Chondrocyte (in vitro differentiated cells): ENCODE results near the gene ZNF770. TPM values are rescaled to one million over a fixed set of nuclear protein-coding genes. Genes with fewer than 3 reads are reported as not detected.
"Not testable (repeated sequence)": the region's sequence is repeated elsewhere in the genome, so short reads cannot be mapped to it uniquely, and the experiment has no call there.

Experiments
- DNase-seq: peaks from one replicate; pipeline ENCODE4 v3.0.0; 2021; ENCODE audit warnings: mixed read lengths, low spot score
- H3K27ac Mint-ChIP-seq: one replicate; pipeline ENCODE4 v1.8.0; 2021; ENCODE audit warnings: mild to moderate bottlenecking, moderate library complexity, mixed read lengths; ENCODE audit not compliant: unreplicated experiment
- H3K27me3 Mint-ChIP-seq: 2 replicates; pipeline ENCODE4 v1.8.0; 2021; ENCODE audit warnings: low read depth, mixed read lengths
- H3K36me3 Mint-ChIP-seq: 2 replicates; pipeline ENCODE4 v1.8.0; 2021; ENCODE audit warnings: low read depth, mixed read lengths
- H3K4me1 Mint-ChIP-seq: 2 replicates; pipeline ENCODE4 v1.8.0; 2021; ENCODE audit warnings: low read depth, mild to moderate bottlenecking, mixed read lengths
- H3K4me3 Mint-ChIP-seq: one replicate; pipeline ENCODE4 v1.8.0; 2021; ENCODE audit warnings: mild to moderate bottlenecking, moderate library complexity, mixed read lengths; ENCODE audit not compliant: unreplicated experiment
- H3K9me3 Mint-ChIP-seq: 2 replicates; pipeline ENCODE4 v1.8.0; 2021; ENCODE audit warnings: low read depth, mixed read lengths
- CTCF ChIP-seq: fragments of 200-600 bp; sonication (generic); IDR thresholded peaks from 2 replicates; pipeline ENCODE4 v1.5.0; 2021; ENCODE audit warnings: antibody characterized with exemption, mild to moderate bottlenecking, moderate library complexity
- total RNA-seq: library from RNA; stranded (reverse); gene quantifications from 3 replicates; pipeline ENCODE4 v1.2.1, GENCODE V29; 2021

ZNF770 gene
- total RNA-seq, 1 donor from 2014 or later = 37.6 TPM

GRCh38 chr15:34943711-34944110, 44.4 kb downstream of the ZNF770 start:
- Mint-ChIP-seq H3K36me3 (peaks cover 9% of the 10 kb centered on the region), H3K27ac (no peak overlapping the region), H3K4me1 (peaks cover 5% of the 10 kb centered on the region), H3K27me3 (no peaks in the 10 kb centered on the region), H3K9me3 (no peaks in the 10 kb centered on the region), H3K4me3 (no peak overlapping the region)
- TF ChIP-seq CTCF = no peak
- no peak for DNase-seq

GRCh38 chr15:34943264-34943663, 44.8 kb downstream of the ZNF770 start:
- H3K27me3 Mint-ChIP-seq, H3K4me3 Mint-ChIP-seq, DNase-seq, H3K27ac Mint-ChIP-seq, H3K4me1 Mint-ChIP-seq, H3K9me3 Mint-ChIP-seq, H3K36me3 Mint-ChIP-seq: not testable (repeated sequence)

GRCh38 chr15:34942363-34942762, 45.7 kb downstream of the ZNF770 start:
- TF ChIP-seq CTCF = no peak
- Mint-ChIP-seq H3K27me3 (no peaks in the 10 kb centered on the region), H3K27ac (no peak overlapping the region), H3K4me3 (no peak overlapping the region), H3K36me3 (peaks cover 9% of the 10 kb centered on the region), H3K9me3 (no peaks in the 10 kb centered on the region), H3K4me1 (peaks cover 5% of the 10 kb centered on the region)
- DNase-seq = no peak

GRCh38 chr15:34941831-34942230, 46.3 kb downstream of the ZNF770 start:
- H3K9me3 Mint-ChIP-seq = no peaks in the 10 kb centered on the region
- TF ChIP-seq CTCF = no peak
- DNase-seq = no peak
- H3K4me3 Mint-ChIP-seq = no peak overlapping the region
- H3K36me3 Mint-ChIP-seq = peaks cover 9% of the 10 kb centered on the region
- H3K27ac Mint-ChIP-seq = no peak overlapping the region
- H3K27me3 Mint-ChIP-seq = no peaks in the 10 kb centered on the region
- peaks cover 5% of the 10 kb centered on the region for H3K4me1 Mint-ChIP-seq

- Mint-ChIP-seq H3K36me3 (peaks cover 9% of the 10 kb centered on the region), H3K27me3 (no peaks in the 10 kb centered on the region), H3K9me3 (no peaks in the 10 kb centered on the region), H3K4me1 (peaks cover 5% of the 10 kb centered on the region), H3K4me3 (no peak overlapping the region), H3K27ac (no peak overlapping the region)
- DNase-seq = no peak
- no peak for TF ChIP-seq CTCF
These were observed 46.8 kb downstream of the ZNF770 start for GRCh38 chr15:34941185-34941698.

GRCh38 chr15:34933432-34933975, 54.6 kb downstream of the ZNF770 start:
- no peak for DNase-seq
- H3K4me3 Mint-ChIP-seq = no peak overlapping the region
- no peak for TF ChIP-seq CTCF
- H3K4me1 Mint-ChIP-seq = peaks cover 3% of the 10 kb centered on the region
- no peaks in the 10 kb centered on the region for H3K27me3 Mint-ChIP-seq
- no peak overlapping the region for H3K27ac Mint-ChIP-seq
- peaks cover 25% of the 10 kb centered on the region for H3K36me3 Mint-ChIP-seq
- peaks cover 8% of the 10 kb centered on the region for H3K9me3 Mint-ChIP-seq

- H3K27me3 Mint-ChIP-seq, H3K27ac Mint-ChIP-seq, H3K9me3 Mint-ChIP-seq, DNase-seq, H3K4me1 Mint-ChIP-seq, H3K4me3 Mint-ChIP-seq: not testable (repeated sequence)
- H3K36me3 Mint-ChIP-seq = peaks cover 28% of the 10 kb centered on the region
These were observed 59.7 kb downstream of the ZNF770 start for GRCh38 chr15:34928349-34928748.
